ENCODE data around the gene STK32A. TPM values are rescaled to one million over a fixed set of nuclear protein-coding genes. Genes with fewer than 3 reads are reported as not detected.

Gene STK32A
- total and polyA plus RNA-seq, 4 donors: 12.1 to 36.3 (median 18.7) TPM

DNA sequence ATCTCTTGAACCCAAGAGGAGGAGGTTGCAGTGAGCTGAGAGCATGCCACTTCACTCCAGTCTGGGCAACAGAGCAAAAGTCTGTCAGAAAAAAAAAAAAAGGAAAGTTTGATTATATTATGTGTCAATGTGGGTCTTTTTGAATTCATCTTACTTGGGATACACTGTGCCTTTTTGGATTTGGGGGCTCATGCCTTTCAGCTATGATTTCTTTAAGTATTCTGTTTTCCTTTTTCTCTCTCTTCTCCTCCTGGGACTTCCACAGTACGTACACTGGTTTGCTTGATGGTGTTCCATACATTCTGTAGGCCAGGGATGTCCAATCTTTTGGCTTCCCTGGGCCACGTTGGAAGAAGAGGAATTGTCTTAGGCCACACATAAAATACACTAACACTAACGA, 146.7 kb downstream of the STK32A start:
- Histone ChIP-seq H3K4me1 (ENCODE audit: control insufficient read depth, insufficient read depth, low read length) (no peaks in the 10 kb centered on the region), H3K27ac (ENCODE audit: low read depth, low read length) (no peak overlapping the region), H3K27me3 (ENCODE audit: control insufficient read depth, insufficient read depth, low read length) (no peaks in the 10 kb centered on the region), H3K36me3 (ENCODE audit: control insufficient read depth, insufficient read depth, low read length) (no peaks in the 10 kb centered on the region), H3K4me3 (ENCODE audit: low read depth, low read length) (no peak overlapping the region), H3K9me3 (ENCODE audit: control insufficient read depth, insufficient read depth, low read length) (no peaks in the 10 kb centered on the region)
- DNase-seq (ENCODE audit: low read depth in 4 of 6, low spot score in 6 of 6): no peak
- WGBS (ENCODE audit: insufficient coverage): no CpG with 5 or more reads among the region's 3 CpGs

DNA sequence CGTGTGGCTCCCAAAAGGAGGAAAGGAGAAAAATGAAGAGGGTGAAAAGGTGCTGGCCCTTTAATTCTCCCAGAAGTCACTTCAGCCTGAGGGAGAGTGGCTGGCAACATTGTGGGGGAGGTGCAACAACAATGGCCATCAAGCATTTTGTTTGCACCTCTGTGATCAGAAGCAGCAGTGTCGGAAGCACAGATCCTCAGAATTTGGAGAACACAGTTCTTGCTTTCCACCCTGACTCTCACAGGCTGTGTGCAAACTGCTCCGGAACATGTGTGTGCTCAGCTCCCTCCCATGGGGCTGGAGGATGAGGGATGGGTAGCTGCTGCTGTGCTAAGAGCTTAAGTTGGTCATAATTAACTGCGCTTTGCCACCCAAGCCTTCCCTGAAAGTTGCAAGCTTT, 147.9 kb downstream of the STK32A start:
- H3K9me3 ChIP-seq (ENCODE audit: control insufficient read depth, insufficient read depth, low read length): no peaks in the 10 kb centered on the region
- H3K4me1 ChIP-seq (ENCODE audit: control insufficient read depth, insufficient read depth, low read length): peaks cover 3% of the 10 kb centered on the region
- H3K4me3 ChIP-seq (ENCODE audit: low read depth, low read length): peak overlapping the region; percentile 17
- 75% methylated on average over 2 of the region's 4 CpGs for WGBS (ENCODE audit: insufficient coverage)
- no peaks in the 10 kb centered on the region for H3K36me3 ChIP-seq (ENCODE audit: control insufficient read depth, insufficient read depth, low read length)
- no peaks in the 10 kb centered on the region for H3K27me3 ChIP-seq (ENCODE audit: control insufficient read depth, insufficient read depth, low read length)
- H3K27ac ChIP-seq (ENCODE audit: low read depth, low read length): no peak overlapping the region
- DNase-seq (ENCODE audit: low read depth in 4 of 6, low spot score in 6 of 6): peak in 1 of 6 donors; percentile 67

DNA sequence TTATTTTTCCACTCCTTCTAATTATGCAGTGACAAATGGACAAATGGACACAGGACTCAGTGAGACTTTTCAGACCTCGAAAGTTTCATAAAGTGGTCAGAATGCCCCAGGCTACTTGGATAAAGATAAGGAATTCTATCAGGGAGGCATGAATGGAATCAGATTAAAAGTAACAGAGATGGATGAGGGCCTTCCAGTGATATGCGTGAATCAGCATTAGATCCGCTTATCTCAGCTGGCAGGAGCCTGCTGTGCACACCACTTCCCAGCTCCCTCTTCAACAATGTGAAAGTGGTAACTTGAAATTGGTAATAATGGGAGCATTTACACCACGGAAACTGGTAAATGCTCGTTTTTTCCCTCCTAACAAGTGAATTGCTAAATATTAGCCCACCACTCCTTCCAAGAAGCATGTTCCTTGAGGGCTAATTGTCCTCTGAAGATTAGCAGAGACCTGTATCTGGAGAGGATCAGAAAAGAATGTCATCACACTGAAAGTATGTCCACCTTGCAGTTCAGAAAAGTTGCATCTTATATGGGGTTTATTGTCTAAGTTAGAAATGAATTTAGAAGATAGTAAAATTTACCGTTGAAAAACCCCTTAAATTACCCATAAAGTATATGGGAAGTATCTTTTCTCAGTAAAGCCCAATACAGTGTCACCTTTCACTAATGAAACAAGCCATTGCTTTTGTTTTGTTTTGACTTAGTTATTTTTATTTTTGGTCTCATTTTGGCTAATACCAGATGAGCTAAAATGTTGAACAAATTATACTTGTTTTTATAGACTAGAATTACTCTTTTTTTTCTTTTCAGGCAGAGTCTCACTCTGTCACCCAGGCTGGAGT, 149.7 kb downstream of the STK32A start:
- no peak for DNase-seq (ENCODE audit: low read depth in 4 of 6, low spot score in 6 of 6)
- H3K4me3 ChIP-seq (ENCODE audit: low read depth, low read length): no peak overlapping the region
- no peaks in the 10 kb centered on the region for H3K9me3 ChIP-seq (ENCODE audit: control insufficient read depth, insufficient read depth, low read length)
- H3K27ac ChIP-seq (ENCODE audit: low read depth, low read length): no peak overlapping the region
- no peaks in the 10 kb centered on the region for H3K36me3 ChIP-seq (ENCODE audit: control insufficient read depth, insufficient read depth, low read length)
- peaks cover 6% of the 10 kb centered on the region for H3K4me1 ChIP-seq (ENCODE audit: control insufficient read depth, insufficient read depth, low read length)
- H3K27me3 ChIP-seq (ENCODE audit: control insufficient read depth, insufficient read depth, low read length): no peaks in the 10 kb centered on the region
- no CpG with 5 or more reads among the region's 6 CpGs for WGBS (ENCODE audit: insufficient coverage)

DNA sequence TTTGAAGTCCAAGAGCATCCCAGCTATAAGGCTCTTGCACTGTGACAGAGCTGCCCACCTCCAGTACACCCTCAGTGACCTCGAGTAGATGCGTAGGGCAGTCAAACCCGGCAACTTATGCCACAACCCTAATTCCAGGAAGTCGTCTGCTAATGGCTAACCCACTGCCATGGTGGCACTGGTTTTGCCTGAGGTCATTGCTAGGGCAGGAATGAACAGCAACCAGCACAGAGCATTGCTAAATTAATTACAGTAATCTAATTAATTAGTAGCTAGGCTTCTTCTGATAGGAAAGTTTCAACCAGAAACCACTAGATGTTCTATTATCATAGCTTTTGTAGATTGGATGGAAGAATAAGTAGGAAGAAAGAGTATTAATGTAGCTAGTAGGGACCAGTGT, 152.3 kb downstream of the STK32A start:
- H3K4me1 ChIP-seq (ENCODE audit: control insufficient read depth, insufficient read depth, low read length): peaks cover 6% of the 10 kb centered on the region
- no peak for DNase-seq (ENCODE audit: low read depth in 4 of 6, low spot score in 6 of 6)
- H3K27me3 ChIP-seq (ENCODE audit: control insufficient read depth, insufficient read depth, low read length): no peaks in the 10 kb centered on the region
- H3K27ac ChIP-seq (ENCODE audit: low read depth, low read length): no peak overlapping the region
- H3K9me3 ChIP-seq (ENCODE audit: control insufficient read depth, insufficient read depth, low read length): no peaks in the 10 kb centered on the region
- no peak overlapping the region for H3K4me3 ChIP-seq (ENCODE audit: low read depth, low read length)
- peaks cover 7% of the 10 kb centered on the region for H3K36me3 ChIP-seq (ENCODE audit: control insufficient read depth, insufficient read depth, low read length)
- WGBS (ENCODE audit: insufficient coverage): 77% methylated on average over 4 of the region's 4 CpGs

DNA sequence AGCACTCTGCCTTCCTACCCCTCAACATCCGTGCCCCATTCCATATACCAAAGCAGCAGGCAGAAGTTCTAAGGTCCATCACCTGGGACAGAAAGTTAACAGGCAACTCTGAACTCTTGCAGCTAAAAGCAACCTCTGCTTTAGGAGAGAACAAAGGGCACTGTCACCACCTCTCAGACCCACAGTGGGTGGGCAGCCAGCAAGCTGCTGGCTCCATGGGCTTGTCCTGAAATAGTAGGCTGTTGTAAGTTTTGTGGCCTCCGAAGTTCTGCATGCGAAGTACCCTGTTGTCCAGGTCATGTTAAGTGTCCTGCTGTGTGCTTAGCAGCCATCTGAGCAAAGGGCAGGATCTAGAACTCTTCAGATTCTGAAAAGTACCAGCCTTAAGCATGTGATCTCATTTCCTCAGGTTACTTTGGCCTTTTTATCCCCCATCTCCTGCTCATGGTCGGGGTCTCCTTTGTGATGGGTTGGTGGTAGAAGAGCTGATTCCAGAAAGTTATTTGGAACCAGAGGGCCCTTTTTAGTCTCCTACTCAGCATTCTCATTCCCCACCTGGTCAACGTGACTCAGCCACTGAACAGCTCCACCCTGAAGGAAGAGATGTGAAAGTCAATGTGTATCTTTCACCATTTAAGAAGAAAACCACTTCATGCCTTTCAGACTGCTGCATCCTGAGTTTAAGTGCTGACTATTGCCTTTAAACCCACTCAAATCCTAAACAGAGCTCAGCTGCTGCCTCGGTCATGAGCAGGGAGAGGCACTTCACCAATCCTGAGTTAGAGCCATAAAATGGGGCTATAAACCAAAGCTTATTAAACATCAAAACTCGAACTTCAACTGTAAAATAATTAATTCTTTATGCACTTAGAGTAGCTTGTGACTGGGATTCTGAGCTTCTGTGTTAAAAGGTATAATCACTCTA, 153.6 kb downstream of the STK32A start:
- H3K4me3 ChIP-seq (ENCODE audit: low read depth, low read length): no peak overlapping the region
- peaks cover 14% of the 10 kb centered on the region for H3K36me3 ChIP-seq (ENCODE audit: control insufficient read depth, insufficient read depth, low read length)
- peak in 1 of 6 donors; percentile 26 for DNase-seq (ENCODE audit: low read depth in 4 of 6, low spot score in 6 of 6)
- peaks cover 6% of the 10 kb centered on the region for H3K4me1 ChIP-seq (ENCODE audit: control insufficient read depth, insufficient read depth, low read length)
- H3K27me3 ChIP-seq (ENCODE audit: control insufficient read depth, insufficient read depth, low read length): no peaks in the 10 kb centered on the region
- no peak overlapping the region for H3K27ac ChIP-seq (ENCODE audit: low read depth, low read length)
- no peaks in the 10 kb centered on the region for H3K9me3 ChIP-seq (ENCODE audit: control insufficient read depth, insufficient read depth, low read length)
- 33% methylated on average over 2 of the region's 7 CpGs for WGBS (ENCODE audit: insufficient coverage)

DNA sequence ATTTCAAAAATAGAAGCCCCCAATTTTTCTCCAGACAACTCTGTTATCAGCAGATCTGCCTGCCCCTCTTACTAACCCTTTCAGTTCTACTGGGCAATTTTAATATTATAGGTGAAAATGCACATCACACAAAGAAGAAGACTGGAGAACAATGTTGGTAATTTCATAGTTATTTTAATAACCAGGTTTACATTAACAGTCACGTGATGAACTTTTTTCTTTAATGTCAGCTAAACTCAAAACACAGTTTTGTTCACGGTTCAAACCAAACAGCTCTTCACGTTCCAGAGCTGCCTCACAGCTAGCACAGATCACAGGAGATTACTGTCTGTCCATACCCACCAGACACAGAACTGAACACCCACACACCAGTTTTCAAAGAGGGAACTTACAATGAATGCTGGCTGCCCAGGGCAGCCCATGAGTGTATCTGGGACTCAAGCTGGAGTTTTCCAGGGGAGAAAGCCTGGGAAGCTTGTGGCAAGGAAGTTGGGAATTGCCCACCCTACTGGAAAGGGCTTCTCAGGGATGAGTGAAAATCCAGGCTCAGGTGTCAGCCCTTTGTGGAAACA, 155.9 kb downstream of the STK32A start:
- H3K27me3 ChIP-seq (ENCODE audit: control insufficient read depth, insufficient read depth, low read length): no peaks in the 10 kb centered on the region
- no peak overlapping the region for H3K27ac ChIP-seq (ENCODE audit: low read depth, low read length)
- no peaks in the 10 kb centered on the region for H3K9me3 ChIP-seq (ENCODE audit: control insufficient read depth, insufficient read depth, low read length)
- 90% methylated on average over 3 of the region's 3 CpGs for whole genome bisulfite sequencing (ENCODE audit: insufficient coverage)
- H3K4me1 ChIP-seq (ENCODE audit: control insufficient read depth, insufficient read depth, low read length): peaks cover 6% of the 10 kb centered on the region
- no peak overlapping the region for H3K4me3 ChIP-seq (ENCODE audit: low read depth, low read length)
- peaks cover 30% of the 10 kb centered on the region for H3K36me3 ChIP-seq (ENCODE audit: control insufficient read depth, insufficient read depth, low read length)
- no peak for DNase-seq (ENCODE audit: low read depth in 4 of 6, low spot score in 6 of 6)

DNA sequence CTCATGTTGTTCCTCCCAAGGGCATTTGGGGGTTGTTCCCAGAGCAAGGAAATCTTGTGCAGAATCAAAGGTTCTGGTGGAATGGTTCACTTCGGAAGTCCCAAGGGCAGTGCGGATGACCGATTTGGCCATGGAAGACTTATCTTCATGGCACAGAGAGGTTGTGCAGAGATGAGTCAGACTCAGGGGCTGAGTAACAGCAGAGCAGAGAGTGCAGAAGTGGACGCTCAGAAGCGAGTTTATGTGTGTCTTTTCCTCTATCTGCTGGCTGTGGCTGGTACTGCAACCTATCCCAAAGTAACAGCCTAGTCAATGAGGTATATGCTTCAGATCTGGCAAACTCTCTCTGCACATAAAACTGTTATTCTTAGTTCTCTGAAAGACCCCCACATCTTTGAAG, 157.0 kb downstream of the STK32A start:
- peak in 2 of 6 donors; percentile 47 to 57 for DNase-seq (ENCODE audit: low read depth in 4 of 6, low spot score in 6 of 6)
- 74% methylated on average over 5 of the region's 5 CpGs for WGBS (ENCODE audit: insufficient coverage)
- Histone ChIP-seq H3K27ac (ENCODE audit: low read depth, low read length) (no peak overlapping the region), H3K9me3 (ENCODE audit: control insufficient read depth, insufficient read depth, low read length) (no peaks in the 10 kb centered on the region), H3K4me1 (ENCODE audit: control insufficient read depth, insufficient read depth, low read length) (peaks cover 6% of the 10 kb centered on the region), H3K36me3 (ENCODE audit: control insufficient read depth, insufficient read depth, low read length) (peaks cover 37% of the 10 kb centered on the region), H3K27me3 (ENCODE audit: control insufficient read depth, insufficient read depth, low read length) (no peaks in the 10 kb centered on the region), H3K4me3 (ENCODE audit: low read depth, low read length) (no peak overlapping the region)

DNA sequence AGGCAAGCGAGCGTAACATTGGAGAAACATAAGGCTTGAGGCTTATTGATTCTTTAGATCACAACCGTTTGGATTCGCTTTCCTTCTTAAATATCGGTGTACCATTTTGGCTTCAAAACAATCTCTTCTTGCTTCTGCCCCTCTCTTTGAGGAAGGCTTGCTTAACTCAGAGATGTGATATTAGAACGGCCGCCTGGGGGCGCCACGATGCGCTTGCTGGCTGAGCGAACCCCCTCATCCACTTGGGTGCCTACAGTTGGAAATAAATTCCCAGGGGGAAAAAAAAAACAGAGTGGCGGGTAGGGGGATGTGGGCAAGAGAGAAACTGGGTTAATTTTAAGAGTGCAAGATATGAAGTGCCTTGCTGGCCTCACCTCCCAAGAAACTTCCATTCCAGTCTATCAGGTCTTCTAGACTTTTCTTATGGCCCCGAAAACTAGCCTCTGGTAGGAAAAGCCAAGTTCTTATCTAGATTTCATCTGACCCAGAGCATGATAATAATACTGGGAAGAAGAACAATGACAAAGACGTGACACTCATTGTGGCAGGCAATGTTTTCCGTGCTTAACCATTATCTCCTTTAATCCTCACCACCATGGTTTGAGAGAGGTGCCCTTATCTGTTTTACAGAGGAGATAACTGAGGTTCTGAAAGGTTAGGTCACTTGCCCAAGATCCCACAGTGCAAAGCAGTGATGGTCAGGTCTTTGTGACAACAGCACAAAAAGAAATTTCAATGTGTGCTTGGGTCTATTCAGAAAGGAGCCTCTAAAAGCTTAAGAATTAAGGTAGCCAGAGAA, 159.2 kb downstream of the STK32A start:
- H3K27ac ChIP-seq (ENCODE audit: low read depth, low read length): no peak overlapping the region
- no peaks in the 10 kb centered on the region for H3K9me3 ChIP-seq (ENCODE audit: control insufficient read depth, insufficient read depth, low read length)
- 85% methylated on average over 5 of the region's 15 CpGs for WGBS (ENCODE audit: insufficient coverage)
- no peak overlapping the region for H3K4me3 ChIP-seq (ENCODE audit: low read depth, low read length)
- H3K27me3 ChIP-seq (ENCODE audit: control insufficient read depth, insufficient read depth, low read length): no peaks in the 10 kb centered on the region
- H3K36me3 ChIP-seq (ENCODE audit: control insufficient read depth, insufficient read depth, low read length): peaks cover 46% of the 10 kb centered on the region
- DNase-seq (ENCODE audit: low read depth in 4 of 6, low spot score in 6 of 6): peak in 1 of 6 donors; percentile 51
- H3K4me1 ChIP-seq (ENCODE audit: control insufficient read depth, insufficient read depth, low read length): no peaks in the 10 kb centered on the region
